ENCODE data around the gene F11R.

GRCh38 chr1:161044908-161045735 is 24.2 kb upstream of the F11R start:
- TF ChIP-seq CTCF (IDR thresholded peaks at IDR 0.05) (no peak), POLR2A (IDR thresholded peaks at IDR 0.05) (no peak)
